GM18909 (cell line): ENCODE results near the gene SDK2.

ENCODE experiments used
- ATAC-seq: cut with Tn5 transposase; IDR thresholded peaks from one replicate; pipeline ENCODE4 v1.9.1; 2021; ENCODE audit warnings: mild to moderate bottlenecking; ENCODE audit not compliant: unreplicated experiment, poor library complexity

The SDK2 gene

DNA sequence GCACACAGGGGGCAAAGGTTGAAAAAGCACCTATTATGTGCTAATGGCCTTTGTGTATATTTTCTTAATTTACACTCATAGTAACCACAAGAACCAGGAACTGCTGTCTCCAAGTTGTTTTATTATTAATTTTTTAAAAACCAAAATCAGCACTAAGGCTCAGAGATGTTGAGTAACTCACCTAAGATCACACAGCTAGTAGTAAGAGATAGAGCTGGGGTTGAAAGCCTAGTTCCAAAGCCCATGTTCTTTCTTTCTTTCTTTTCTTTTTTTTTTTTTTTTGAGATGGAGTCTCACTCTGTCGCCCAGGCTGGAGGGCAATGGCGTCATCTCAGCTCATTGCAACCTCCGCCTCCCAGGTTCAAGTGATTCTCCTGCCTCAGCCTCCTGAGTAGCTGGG lies 75.3 kb downstream of the SDK2 start:
- no peak for ATAC-seq

GRCh38 chr17:73566905-73567782 lies 77.1 kb downstream of the SDK2 start:
- ATAC-seq, result no peak

- ATAC-seq, result no peak
These were observed 79.4 kb downstream of the SDK2 start for GRCh38 chr17:73564843-73565242.

- no peak for ATAC-seq
These were observed 81.3 kb downstream of the SDK2 start for GRCh38 chr17:73562896-73563295.

DNA sequence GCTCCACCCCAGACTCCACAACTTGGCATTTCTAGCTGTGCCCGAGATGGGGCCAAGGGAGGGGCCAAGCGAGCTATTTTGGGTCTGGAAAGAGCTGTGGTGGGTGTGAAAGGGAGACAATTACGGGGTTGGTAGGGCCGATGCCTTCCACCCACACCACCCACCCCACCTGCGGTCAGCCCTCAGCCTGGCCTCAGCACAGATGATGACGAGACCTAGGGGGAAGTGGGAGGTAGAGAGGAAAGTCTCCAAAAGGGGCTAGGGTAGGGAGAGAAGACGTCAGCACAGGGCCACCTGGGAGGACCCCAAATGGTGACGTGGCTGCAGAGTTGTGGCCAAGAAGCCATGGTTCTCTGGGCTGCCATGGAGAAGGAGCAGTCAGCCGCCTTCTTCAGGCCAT lies 83.1 kb downstream of the SDK2 start:
- no peak for ATAC-seq

DNA sequence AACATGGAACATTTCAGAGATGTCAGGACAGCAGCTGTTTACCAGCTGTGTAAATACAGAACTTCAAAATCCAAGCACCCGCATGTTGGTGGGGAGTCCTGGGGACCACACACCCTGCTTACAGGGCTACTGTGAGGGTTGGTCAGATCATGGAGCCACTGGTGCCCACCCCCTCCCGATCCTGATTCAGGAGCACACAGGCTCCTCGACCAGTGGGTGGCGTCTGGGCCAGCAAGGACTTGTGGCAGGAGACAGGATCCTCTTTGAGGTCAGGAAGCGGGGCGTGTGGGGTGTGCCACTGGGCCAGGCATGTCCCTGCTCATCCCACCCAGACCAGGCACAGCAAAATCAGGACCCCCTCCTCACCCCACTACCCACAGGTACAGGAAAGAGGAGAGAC lies 83.6 kb downstream of the SDK2 start:
- no peak for ATAC-seq

DNA sequence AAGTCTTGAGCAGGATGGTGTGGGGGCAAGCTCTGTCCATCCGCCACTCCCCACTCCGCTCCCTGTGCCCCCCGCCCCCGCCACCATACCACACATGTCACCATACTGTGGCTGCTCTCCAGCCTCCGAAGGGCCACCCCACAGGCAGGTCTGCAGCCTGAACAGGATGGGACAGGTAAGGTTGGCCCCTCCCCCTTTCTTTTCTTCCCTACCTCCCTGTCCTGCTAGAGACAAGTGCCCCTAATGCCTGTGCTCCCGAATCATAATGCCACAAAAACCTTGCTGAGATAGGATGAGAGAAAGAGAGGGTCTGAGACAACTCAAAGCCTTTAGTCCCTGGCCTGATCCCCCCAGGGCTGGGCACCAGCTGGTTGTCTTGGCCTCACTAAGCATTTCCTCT lies 84.7 kb downstream of the SDK2 start:
- ATAC-seq, result no peak

- no peak for ATAC-seq
These were observed 88.9 kb downstream of the SDK2 start for GRCh38 chr17:73555199-73555960.

DNA sequence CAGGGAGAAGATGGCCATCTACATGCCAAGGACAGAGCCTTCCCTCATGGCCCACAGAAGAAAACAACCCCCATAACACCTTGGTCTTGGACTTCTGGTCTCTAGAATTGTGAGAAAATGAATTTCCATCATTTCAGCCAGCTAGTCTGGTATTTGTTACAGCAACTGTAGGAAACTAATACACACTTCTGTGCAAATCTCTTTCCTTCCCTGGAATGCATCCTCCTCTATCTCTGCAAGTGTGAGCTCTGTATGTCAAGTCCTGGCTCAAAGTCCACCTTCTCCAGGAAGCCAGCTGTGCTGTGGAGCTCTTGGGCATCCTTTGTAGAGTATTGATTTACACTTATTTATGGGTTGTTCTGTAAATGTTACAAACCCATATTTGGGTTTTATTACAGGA lies 89.7 kb downstream of the SDK2 start:
- ATAC-seq, result no peak

DNA sequence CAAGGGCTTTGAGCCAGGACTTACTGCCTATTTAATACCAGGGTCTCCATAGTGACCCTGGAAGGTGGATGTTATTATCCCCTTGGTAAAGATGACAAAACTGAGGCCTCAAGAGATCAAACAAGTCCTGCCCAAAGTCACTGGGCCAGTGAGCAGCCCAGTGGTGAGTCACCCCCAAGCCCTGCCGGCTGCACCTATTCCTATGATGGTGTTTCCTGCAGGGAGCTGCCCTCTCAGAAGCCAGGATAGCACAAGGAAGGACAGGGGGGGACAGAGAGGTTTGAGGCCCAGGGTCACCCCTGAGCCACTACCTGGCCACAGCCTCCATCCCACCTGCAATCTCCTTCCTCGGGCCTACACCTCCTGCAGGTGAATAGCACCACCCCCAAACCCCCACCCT lies 90.9 kb downstream of the SDK2 start:
- no peak for ATAC-seq

DNA sequence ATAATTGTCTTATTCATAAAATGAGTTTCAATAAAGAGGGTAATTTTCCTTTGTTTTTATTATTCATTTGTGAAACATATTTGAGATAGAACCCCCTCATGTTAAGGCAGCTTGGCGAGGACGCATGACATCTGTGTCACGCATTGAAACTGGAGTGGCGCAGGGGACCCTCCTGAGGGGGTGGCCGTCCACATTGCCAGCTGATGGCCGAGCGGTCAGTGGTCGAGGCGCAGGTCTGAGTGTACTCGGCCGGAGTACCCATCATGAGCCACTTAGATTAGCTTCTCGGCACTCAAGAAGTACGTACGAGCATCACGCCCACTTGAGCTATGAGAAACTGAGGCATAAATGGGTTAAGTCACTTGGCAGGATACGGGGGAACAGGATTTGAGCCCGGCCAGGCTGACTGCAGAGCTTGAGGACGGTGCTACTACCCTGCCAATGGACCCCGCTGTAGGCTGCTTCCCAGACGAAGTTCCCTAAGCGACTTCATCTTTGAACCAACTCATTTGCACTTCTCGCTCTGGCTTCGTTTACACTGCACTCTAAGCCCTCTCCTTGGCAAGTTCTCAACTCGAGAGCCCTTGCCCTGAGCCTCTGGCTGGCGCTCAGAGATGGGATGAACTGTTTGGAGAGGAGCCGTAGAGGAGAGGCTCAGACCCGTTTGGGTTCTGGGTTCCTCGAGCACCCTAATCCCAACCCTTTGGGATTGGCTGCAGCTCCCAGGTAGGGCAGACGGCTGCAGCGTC lies 91.8 kb downstream of the SDK2 start:
- ATAC-seq, result no peak

DNA sequence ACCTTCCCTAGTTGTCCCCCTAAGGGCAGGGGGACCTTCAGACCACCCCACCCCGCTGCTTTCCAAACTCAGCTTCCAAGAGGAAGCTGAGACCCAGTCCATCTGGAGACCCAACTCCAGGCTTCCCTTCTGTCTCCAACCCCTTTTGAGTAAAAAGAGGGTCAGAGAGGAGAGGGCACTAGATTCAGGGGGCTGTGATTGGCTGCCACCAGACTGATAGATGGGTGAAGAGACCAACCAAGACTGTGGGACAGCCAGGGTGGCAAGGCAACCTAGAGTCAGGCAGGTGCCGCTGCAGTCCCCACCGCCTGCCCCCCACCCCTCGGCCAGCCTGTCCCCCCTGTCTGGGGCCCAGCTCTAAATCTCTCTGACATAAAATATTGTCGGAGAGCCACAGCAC lies 92.5 kb downstream of the SDK2 start:
- ATAC-seq, result no peak

DNA sequence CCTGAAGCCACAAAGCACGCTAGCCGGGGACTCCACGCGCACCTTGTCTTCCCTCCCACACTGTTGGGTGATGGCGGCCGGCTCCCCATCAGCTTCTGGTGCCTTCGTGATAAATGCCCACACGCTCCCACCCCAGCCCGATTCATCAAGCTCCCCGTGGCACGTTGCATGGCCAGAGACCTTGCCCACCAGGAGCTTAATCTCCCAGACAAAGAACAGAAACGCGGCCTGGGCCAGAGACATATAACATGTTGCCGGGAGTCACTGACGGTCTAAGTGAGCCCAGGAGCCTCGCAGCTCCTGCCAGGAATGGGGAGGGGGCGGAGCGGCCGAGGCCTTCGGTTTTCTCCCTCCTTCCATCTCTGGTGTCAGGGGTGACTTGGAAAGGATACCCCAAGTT lies 93.1 kb downstream of the SDK2 start:
- ATAC-seq, result no peak

- no peak for ATAC-seq
These were observed 93.7 kb downstream of the SDK2 start for GRCh38 chr17:73550556-73550955.

- no peak for ATAC-seq
These were observed 94.3 kb downstream of the SDK2 start for GRCh38 chr17:73549841-73550430.

- ATAC-seq, result no peak
These were observed 95.5 kb downstream of the SDK2 start for GRCh38 chr17:73548620-73549311.

GRCh38 chr17:73547790-73548189 lies 96.5 kb downstream of the SDK2 start:
- no peak for ATAC-seq

GRCh38 chr17:73546770-73547536 lies 97.3 kb downstream of the SDK2 start:
- no peak for ATAC-seq

GRCh38 chr17:73546114-73546513 lies 98.1 kb downstream of the SDK2 start:
- ATAC-seq, result no peak
